Naive thymus-derived CD8-positive, alpha-beta T cell (primary cell): ENCODE results near the gene TXNIP. TPM values are rescaled to one million over a fixed set of nuclear protein-coding genes. Genes with fewer than 3 reads are reported as not detected.

ENCODE experiments used
- ATAC-seq, 2 donors: fragments of 150-1000 bp; cut with Tn5 transposase in 1 of 2; sonication (Bioruptor Pico), chemical (Tn5 transposase) in 1 of 2; 1 replicate in 1 of 2; 2 replicates in 1 of 2; pipeline ENCODE4 v1.10.0; 2021; ENCODE audit warnings: mild to moderate bottlenecking in 2 of 2, moderate library complexity in 2 of 2
- POLR2A ChIA-PET: fragments of 350-600 bp; sonication (Branson Sonifier 250); formaldehyde crosslinking; loops from one replicate; lab custom pipeline; 2021; ENCODE audit warnings: antibody characterized with exemption; lab: Charles Lee
- DNase-seq, 10 donors: peaks; one replicate each; pipeline versions ENCODE4 v3.0.0 to v3.0.0-alpha.2; 2020 to 2022
- H3K27ac Mint-ChIP-seq, 10 donors: one replicate each; pipeline ENCODE4 v1.8.0; 2020 to 2022; ENCODE audit warnings: mild to moderate bottlenecking in 10 of 10, mixed read lengths in 10 of 10, moderate library complexity in 4 of 10, inconsistent platforms in 1 of 10
- H3K27me3 Mint-ChIP-seq, 5 donors: one replicate each; pipeline ENCODE4 v1.8.0; 2021 to 2022; ENCODE audit warnings: mixed read lengths in 5 of 5
- H3K36me3 Mint-ChIP-seq, 3 donors: one replicate each; pipeline ENCODE4 v1.8.0; 2020 to 2022; ENCODE audit warnings: mixed read lengths in 3 of 3, mild to moderate bottlenecking in 2 of 3, inconsistent platforms in 1 of 3
- H3K4me1 Mint-ChIP-seq, 4 donors: one replicate each; pipeline ENCODE4 v1.8.0; 2021 to 2022; ENCODE audit warnings: mixed read lengths in 4 of 4
- H3K4me3 Mint-ChIP-seq, 10 donors: one replicate each; pipeline ENCODE4 v1.8.0; 2020 to 2022; ENCODE audit warnings: mild to moderate bottlenecking in 10 of 10, mixed read lengths in 10 of 10, moderate library complexity in 6 of 10, inconsistent platforms in 1 of 10
- H3K9me3 Mint-ChIP-seq, 9 donors: one replicate each; pipeline ENCODE4 v1.8.0; 2020 to 2022; ENCODE audit warnings: mixed read lengths in 9 of 9, mild to moderate bottlenecking in 3 of 9, inconsistent platforms in 1 of 9, moderate library complexity in 1 of 9
- polyA plus RNA-seq, 3 donors: library from polyadenylated mRNA; unstranded; fragments of 300-500 nt; fragmentation: Illumina TruSeq; gene quantifications; one replicate each; pipeline ENCODE4 v1.2.3, GENCODE V29; 2021
- total RNA-seq, 8 experiments: library from RNA in 2 of 8; stranded (reverse) in 2 of 8; gene quantifications; one replicate each; pipeline ENCODE4 v1.2.3 and lab custom pipeline; 2021 to 2026

Gene TXNIP
- total and polyA plus RNA-seq, 5 experiments from 2014 or later = 836 to 5,114 (median 4,009) TPM

- Mint-ChIP-seq H3K9me3 (peaks cover 0 to 8% (median 0%) of the 10 kb centered on the region in 9 donors), H3K4me3 (peak overlapping the region; percentile 91 to 100 (median 99)), H3K36me3 (peaks cover 45 to 54% (median 50%) of the 10 kb centered on the region in 3 donors), H3K27me3 (no peaks in the 10 kb centered on the region), H3K4me1 (peaks cover 33 to 72% (median 54%) of the 10 kb centered on the region in 4 donors), H3K27ac (peak overlapping the region; percentile 90 to 100 (median 99))
- POLR2A ChIA-PET = interaction anchor here (0.7 to 30.6 kb wide), 8 partner anchors 6 to 135 kb away, joined by 3 to 1573 read pairs (median 54); partner anchors contain the start of genes ANKRD34A, LIX1L, PEX11B and PIAS3
- DNase-seq (no peak), ATAC-seq (no peak)
These were observed 3.3 kb downstream of the TXNIP start for GRCh38 chr1:145992958-145993617.

GRCh38 chr1:145992502-145992936, 3.9 kb downstream of the TXNIP start:
- DNase-seq = no peak
- peaks cover 45 to 54% (median 50%) of the 10 kb centered on the region in 3 donors for H3K36me3 Mint-ChIP-seq
- H3K9me3 Mint-ChIP-seq = peaks cover 0 to 8% (median 0%) of the 10 kb centered on the region in 9 donors

DNA sequence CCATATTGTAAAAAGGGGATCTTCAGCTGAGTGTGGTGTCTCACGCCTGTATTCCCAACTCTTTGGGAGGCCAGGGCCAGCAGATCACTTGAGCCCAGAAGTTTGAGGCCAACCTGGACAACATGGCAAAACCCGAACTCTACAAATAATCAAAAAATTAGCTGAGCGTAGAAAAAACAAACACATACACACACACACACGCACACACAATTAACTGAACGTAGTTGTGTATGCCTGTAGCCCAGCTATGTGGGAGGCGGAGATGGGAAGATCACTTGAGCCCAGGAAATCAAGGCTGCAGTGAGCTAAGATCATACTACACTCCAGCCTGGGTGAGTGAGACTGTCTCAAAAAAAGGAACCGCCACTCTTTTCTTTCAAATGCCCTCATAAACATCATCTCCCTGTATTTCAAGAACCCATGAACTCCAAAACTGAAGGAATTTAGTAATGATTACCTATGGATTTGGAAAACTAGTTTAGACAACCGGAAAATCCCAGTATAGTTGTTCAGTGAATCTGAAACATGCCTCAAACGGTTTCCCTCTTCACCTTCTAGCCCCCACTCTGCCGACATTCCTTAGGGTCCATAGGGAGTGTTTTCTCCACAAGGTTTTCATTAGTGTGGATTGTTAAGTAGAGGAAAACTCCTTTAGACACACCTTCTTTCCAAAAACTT, 4.5 kb downstream of the TXNIP start:
- Mint-ChIP-seq H3K27me3 (no peaks in the 10 kb centered on the region), H3K36me3 (peaks cover 45 to 54% (median 50%) of the 10 kb centered on the region in 3 donors), H3K9me3 (peaks cover 0 to 7% (median 0%) of the 10 kb centered on the region in 9 donors), H3K4me1 (peaks cover 32 to 70% (median 56%) of the 10 kb centered on the region in 4 donors), H3K4me3 (peak overlapping the region; percentile 91 to 100 (median 99)), H3K27ac (peak overlapping the region; percentile 44 to 99 (median 92))
- POLR2A ChIA-PET = interaction anchor here (0.7 to 30.6 kb wide), 6 partner anchors 5 to 134 kb away, joined by 4 to 1573 read pairs (median 239); partner anchors contain the start of genes ANKRD34A, LIX1L, PIAS3 and POLR3GL
- DNase-seq (no peak), ATAC-seq (no peak)

More at GRCh38 chr1:145992502-145992936, 3.9 kb downstream of the TXNIP start:
- Mint-ChIP-seq H3K27ac (peak overlapping the region; percentile 79 to 99 (median 98)), H3K4me3 (peak overlapping the region; percentile 91 to 100 (median 99)), H3K27me3 (no peaks in the 10 kb centered on the region), H3K4me1 (peaks cover 33 to 72% (median 56%) of the 10 kb centered on the region in 4 donors)
- POLR2A ChIA-PET = interaction anchor here (0.7 to 30.6 kb wide), 7 partner anchors 5 to 134 kb away, joined by 3 to 1573 read pairs (median 83); partner anchors contain the start of genes ANKRD34A, LIX1L, PEX11B and PIAS3
- no peak for ATAC-seq

GRCh38 chr1:145990249-145990855, 6.0 kb downstream of the TXNIP start:
- Mint-ChIP-seq H3K27ac (peak overlapping the region in 9 of 10 donors; percentile 20 to 96 (median 89)), H3K4me1 (peaks cover 36 to 83% (median 69%) of the 10 kb centered on the region in 4 donors), H3K36me3 (peaks cover 33 to 43% (median 40%) of the 10 kb centered on the region in 3 donors), H3K4me3 (peak overlapping the region in 8 of 10 donors; percentile 29 to 99 (median 77)), H3K27me3 (no peaks in the 10 kb centered on the region), H3K9me3 (peaks cover 0 to 4% (median 0%) of the 10 kb centered on the region in 9 donors)
- POLR2A ChIA-PET = interaction anchor here (1.5 to 30.6 kb wide), 5 partner anchors 3 to 63 kb away, joined by 6 to 1573 read pairs (median 462); partner anchors contain the start of genes ANKRD34A, LIX1L, POLR3GL and RBM8A
- no peak for DNase-seq
- ATAC-seq = peak in 1 of 2 donors; percentile 4

DNA sequence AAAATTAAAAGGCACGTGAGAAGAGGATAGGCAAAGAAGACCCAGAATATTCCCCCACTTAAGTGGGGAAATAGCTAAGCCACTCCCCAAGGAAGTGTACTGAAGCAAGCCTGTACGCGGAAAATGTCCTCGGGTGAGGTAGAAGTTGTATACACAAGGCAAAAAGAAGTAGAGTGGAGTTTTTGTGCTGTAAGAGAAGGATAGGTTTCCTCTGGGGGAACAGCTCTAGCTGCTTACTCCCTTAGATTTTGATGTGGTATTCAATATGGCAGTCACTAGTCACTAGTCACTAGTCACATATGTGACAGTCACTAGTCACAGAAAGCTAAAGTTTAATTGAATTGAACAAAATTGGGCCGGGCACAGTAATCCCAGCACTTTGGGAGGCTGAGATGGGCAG, 7.6 kb downstream of the TXNIP start:
- POLR2A ChIA-PET = interaction anchor here (0.6 to 30.6 kb wide), 8 partner anchors 2 to 130 kb away, joined by 3 to 1573 read pairs (median 8); partner anchors contain the start of genes ANKRD34A, LIX1L, PIAS3 and POLR3GL
- H3K4me3 Mint-ChIP-seq = peak overlapping the region in 9 of 10 donors; percentile 28 to 82 (median 49)
- peak in 1 of 10 donors; percentile 59 for DNase-seq

DNA sequence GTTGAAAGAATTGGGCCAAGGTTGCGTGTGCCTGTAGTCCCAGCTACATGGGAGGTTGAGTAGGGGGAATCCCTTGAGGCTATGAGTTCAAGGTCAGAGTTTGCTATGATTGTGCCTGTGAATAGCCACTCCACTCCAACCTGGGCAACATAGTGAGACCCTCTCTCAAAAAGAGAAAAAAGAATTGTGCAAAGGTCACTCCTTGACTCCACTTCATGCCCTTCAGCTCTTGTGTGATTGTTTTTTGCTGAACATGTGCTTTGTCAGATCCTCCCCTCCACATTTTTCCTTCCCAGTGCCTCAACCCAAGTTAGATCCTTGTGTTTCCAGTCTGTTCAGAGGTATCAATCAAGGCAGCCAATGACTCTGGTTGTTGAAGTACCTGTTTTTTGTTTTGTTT, 8.5 kb downstream of the TXNIP start:
- peak overlapping the region in 6 of 10 donors; percentile 27 to 95 (median 82) for H3K27ac Mint-ChIP-seq
- H3K4me3 Mint-ChIP-seq = peak overlapping the region in 4 of 10 donors; percentile 19 to 57 (median 32)

More for the DNA sequence above, 7.6 kb downstream of the TXNIP start:
- Mint-ChIP-seq H3K9me3 (peaks cover 0 to 3% (median 0%) of the 10 kb centered on the region in 9 donors), H3K36me3 (peaks cover 17 to 27% (median 24%) of the 10 kb centered on the region in 3 donors), H3K27me3 (no peaks in the 10 kb centered on the region), H3K27ac (peak overlapping the region; percentile 0 to 95 (median 81)), H3K4me1 (peaks cover 46 to 86% (median 80%) of the 10 kb centered on the region in 4 donors)
- ATAC-seq = peak; percentile 67 to 84

GRCh38 chr1:145986551-145986950, 9.8 kb downstream of the TXNIP start:
- no peaks in the 10 kb centered on the region for H3K27me3 Mint-ChIP-seq
- peaks cover 0 to 3% (median 0%) of the 10 kb centered on the region in 9 donors for H3K9me3 Mint-ChIP-seq
- peaks cover 0 to 5% (median 2%) of the 10 kb centered on the region in 3 donors for H3K36me3 Mint-ChIP-seq
- peak overlapping the region in 1 of 10 donors; percentile 31 for H3K4me3 Mint-ChIP-seq
- H3K27ac Mint-ChIP-seq = peak overlapping the region in 3 of 10 donors; percentile 49 to 94 (median 87)
- peaks cover 51 to 87% (median 73%) of the 10 kb centered on the region in 4 donors for H3K4me1 Mint-ChIP-seq
- POLR2A ChIA-PET = interaction anchor here (0.7 to 30.6 kb wide), 5 partner anchors 9 to 67 kb away, joined by 3 to 1573 read pairs (median 6); partner anchors contain the start of genes ANKRD34A, LIX1L, POLR3GL and RBM8A
- ATAC-seq = no peak
- no peak for DNase-seq

More for the DNA sequence above, 8.5 kb downstream of the TXNIP start:
- Mint-ChIP-seq H3K36me3 (peaks cover 8 to 18% (median 16%) of the 10 kb centered on the region in 3 donors), H3K9me3 (peaks cover 0 to 3% (median 0%) of the 10 kb centered on the region in 9 donors), H3K4me1 (peaks cover 51 to 86% (median 80%) of the 10 kb centered on the region in 4 donors), H3K27me3 (no peaks in the 10 kb centered on the region)
- no peak for DNase-seq
- POLR2A ChIA-PET = interaction anchor here (1.1 to 30.6 kb wide), 6 partner anchors 1 to 129 kb away, joined by 3 to 1573 read pairs (median 236); partner anchors contain the start of genes ANKRD34A, LIX1L, PIAS3 and POLR3GL
- no peak for ATAC-seq

DNA sequence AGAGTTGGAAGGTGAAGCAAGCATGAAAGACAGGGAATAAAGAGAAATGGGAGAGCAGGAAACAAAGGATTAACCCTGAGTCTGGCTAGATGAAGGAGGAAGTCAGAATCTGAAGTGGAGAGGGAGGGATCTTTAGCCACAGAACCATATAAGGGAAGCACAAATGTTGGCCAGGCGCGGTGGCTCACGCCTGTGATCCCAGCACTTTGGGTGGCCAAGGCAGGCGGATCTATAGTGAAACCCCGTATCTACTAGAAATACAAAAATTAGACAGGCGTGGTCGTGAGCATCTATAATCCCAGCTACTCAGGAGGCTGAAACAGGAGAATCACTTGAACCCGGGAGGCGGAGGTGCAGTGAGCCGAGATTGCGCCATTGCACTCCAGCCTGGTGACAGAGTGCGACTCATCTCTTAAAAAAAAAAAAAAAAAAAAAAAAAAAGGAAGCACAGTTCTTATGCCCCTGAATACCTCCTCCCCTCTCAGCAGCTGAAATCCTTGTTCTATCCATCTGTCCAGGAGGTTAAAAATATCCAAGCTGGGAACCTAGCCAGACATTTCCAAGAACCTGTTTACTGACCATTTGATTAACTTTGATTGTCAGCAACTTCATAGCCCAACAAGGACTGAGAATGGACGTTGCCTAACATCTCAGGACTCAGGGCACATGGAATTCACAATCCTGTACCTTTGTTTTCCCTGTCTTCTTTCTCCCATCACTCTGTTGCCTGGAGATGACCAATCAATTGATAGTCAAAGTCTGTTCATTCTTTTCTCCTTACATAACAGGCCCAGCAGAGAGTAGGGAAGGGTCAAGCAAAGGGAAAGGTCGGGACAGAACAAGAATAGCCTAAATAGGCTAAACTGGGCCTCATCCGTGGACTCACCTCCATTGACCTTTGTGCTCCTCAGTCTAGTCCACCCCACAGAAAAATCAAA, 10.6 kb downstream of the TXNIP start:
- Mint-ChIP-seq H3K4me3 (peak overlapping the region; percentile 29 to 75 (median 65)), H3K27me3 (no peaks in the 10 kb centered on the region), H3K9me3 (peaks cover 0 to 3% (median 0%) of the 10 kb centered on the region in 9 donors), H3K4me1 (peaks cover 48 to 84% (median 68%) of the 10 kb centered on the region in 4 donors), H3K36me3 (peaks cover 0 to 1% (median 0%) of the 10 kb centered on the region in 3 donors), H3K27ac (peak overlapping the region in 9 of 10 donors; percentile 38 to 95 (median 89))
- POLR2A ChIA-PET = interaction anchor here (0.5 to 30.6 kb wide), 5 partner anchors 8 to 66 kb away, joined by 3 to 1573 read pairs (median 6); partner anchors contain the start of genes ANKRD34A, LIX1L, POLR3GL and TXNIP
- DNase-seq (no peak), ATAC-seq (no peak)

- Mint-ChIP-seq H3K36me3 (no peaks in the 10 kb centered on the region), H3K27ac (peak overlapping the region in 9 of 10 donors; percentile 38 to 95 (median 89)), H3K4me3 (peak overlapping the region; percentile 29 to 75 (median 70)), H3K27me3 (no peaks in the 10 kb centered on the region), H3K9me3 (peaks cover 0 to 3% (median 0%) of the 10 kb centered on the region in 9 donors), H3K4me1 (peaks cover 44 to 77% (median 61%) of the 10 kb centered on the region in 4 donors)
- POLR2A ChIA-PET = interaction anchor here (1.0 to 30.6 kb wide), 3 partner anchors 15 to 57 kb away, joined by 3 to 1573 read pairs (median 462); partner anchors contain the start of genes ANKRD34A, LIX1L, POLR3GL and RBM8A
- DNase-seq (no peak), ATAC-seq (no peak)
These were observed 11.3 kb downstream of the TXNIP start for GRCh38 chr1:145985129-145985501.
